ENCODE results near the gene BRD1.

Gene BRD1

GRCh38 chr22:49825944-49826602, 1.6 kb downstream of the BRD1 start:
- Histone ChIP-seq H3K27ac (replicated peaks) (peak overlapping the region; percentile 80), H3K4me3 (replicated peaks; ENCODE audit: insufficient read depth, low read length) (peak overlapping the region; percentile 79), H3K27me3 (ENCODE audit: insufficient read depth, poor library complexity, severe bottlenecking) (no peaks in the 10 kb centered on the region)
- DNase-seq (ENCODE audit: low read depth in 1 of 2, low spot score in 1 of 2) = peak in 1 of 2 experiments; percentile 38
- no peak for TF ChIP-seq CTCF (IDR thresholded peaks at IDR 0.05; ENCODE audit: insufficient read depth, low read length)
- no peak for TF ChIP-seq POLR2AphosphoS5 (IDR thresholded peaks at IDR 0.05; ENCODE audit: low read depth)
- TF ChIP-seq SPI1 (IDR thresholded peaks at IDR 0.05; ENCODE audit: borderline replicate concordance, low read depth) = no peak
- TF ChIP-seq GABPA (IDR thresholded peaks at IDR 0.05; ENCODE audit: low read depth) = no peak
- TF ChIP-seq, protein P1, sequence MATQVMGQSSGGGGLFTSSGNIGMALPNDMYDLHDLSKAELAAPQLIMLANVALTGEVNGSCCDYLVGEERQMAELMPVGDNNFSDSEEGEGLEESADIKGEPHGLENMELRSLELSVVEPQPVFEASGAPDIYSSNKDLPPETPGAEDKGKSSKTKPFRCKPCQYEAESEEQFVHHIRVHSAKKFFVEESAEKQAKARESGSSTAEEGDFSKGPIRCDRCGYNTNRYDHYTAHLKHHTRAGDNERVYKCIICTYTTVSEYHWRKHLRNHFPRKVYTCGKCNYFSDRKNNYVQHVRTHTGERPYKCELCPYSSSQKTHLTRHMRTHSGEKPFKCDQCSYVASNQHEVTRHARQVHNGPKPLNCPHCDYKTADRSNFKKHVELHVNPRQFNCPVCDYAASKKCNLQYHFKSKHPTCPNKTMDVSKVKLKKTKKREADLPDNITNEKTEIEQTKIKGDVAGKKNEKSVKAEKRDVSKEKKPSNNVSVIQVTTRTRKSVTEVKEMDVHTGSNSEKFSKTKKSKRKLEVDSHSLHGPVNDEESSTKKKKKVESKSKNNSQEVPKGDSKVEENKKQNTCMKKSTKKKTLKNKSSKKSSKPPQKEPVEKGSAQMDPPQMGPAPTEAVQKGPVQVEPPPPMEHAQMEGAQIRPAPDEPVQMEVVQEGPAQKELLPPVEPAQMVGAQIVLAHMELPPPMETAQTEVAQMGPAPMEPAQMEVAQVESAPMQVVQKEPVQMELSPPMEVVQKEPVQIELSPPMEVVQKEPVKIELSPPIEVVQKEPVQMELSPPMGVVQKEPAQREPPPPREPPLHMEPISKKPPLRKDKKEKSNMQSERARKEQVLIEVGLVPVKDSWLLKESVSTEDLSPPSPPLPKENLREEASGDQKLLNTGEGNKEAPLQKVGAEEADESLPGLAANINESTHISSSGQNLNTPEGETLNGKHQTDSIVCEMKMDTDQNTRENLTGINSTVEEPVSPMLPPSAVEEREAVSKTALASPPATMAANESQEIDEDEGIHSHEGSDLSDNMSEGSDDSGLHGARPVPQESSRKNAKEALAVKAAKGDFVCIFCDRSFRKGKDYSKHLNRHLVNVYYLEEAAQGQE (IDR thresholded peaks at IDR 0.05; ENCODE audit: insufficient replicate concordance, low read depth) = peak; percentile 23

GRCh38 chr22:49825436-49825835, 2.2 kb downstream of the BRD1 start:
- peak overlapping the region; percentile 80; the same call in 1 of the 2 replicates for H3K27ac ChIP-seq (replicated peaks)
- H3K27me3 ChIP-seq (ENCODE audit: insufficient read depth, poor library complexity, severe bottlenecking) = no peaks in the 10 kb centered on the region
- no peak for DNase-seq (ENCODE audit: low read depth in 1 of 2, low spot score in 1 of 2)
- H3K4me3 ChIP-seq (replicated peaks; ENCODE audit: insufficient read depth, low read length) = peak overlapping the region; percentile 79
- TF ChIP-seq CTCF (IDR thresholded peaks at IDR 0.05; ENCODE audit: insufficient read depth, low read length) = no peak

DNA sequence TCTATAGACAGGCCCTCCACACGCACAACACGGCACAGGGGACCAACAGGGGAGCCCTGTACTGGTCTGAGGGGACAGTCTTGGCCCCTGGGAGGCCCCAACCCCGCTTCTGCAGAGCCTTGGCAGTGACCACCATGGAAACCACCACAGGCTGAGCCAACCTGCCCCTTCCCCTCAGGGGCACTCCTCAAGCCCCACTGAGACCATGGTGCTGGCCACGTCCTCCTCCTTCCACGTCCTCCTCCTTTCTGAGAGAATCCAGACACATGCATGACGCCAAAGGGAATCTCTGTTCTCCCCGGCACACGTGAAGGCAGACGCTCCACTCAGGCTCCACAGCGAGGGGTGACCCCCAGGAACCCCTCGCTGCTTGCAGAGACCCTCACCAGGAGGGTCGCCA, 2.7 kb downstream of the BRD1 start:
- no peak overlapping the region for H3K4me3 ChIP-seq (replicated peaks; ENCODE audit: insufficient read depth, low read length)
- H3K27me3 ChIP-seq (ENCODE audit: insufficient read depth, poor library complexity, severe bottlenecking) = no peaks in the 10 kb centered on the region
- no peak overlapping the region; the same call in 1 of the 2 replicates for H3K27ac ChIP-seq (replicated peaks)
- no peak for DNase-seq (ENCODE audit: low read depth in 1 of 2, low spot score in 1 of 2)
- TF ChIP-seq, protein P1 (IDR thresholded peaks at IDR 0.05; ENCODE audit: insufficient replicate concordance, low read depth) = no peak
- no peak for TF ChIP-seq SPI1 (IDR thresholded peaks at IDR 0.05; ENCODE audit: borderline replicate concordance, low read depth)
- no peak for TF ChIP-seq GABPA (IDR thresholded peaks at IDR 0.05; ENCODE audit: low read depth)
- TF ChIP-seq POLR2AphosphoS5 (IDR thresholded peaks at IDR 0.05; ENCODE audit: low read depth) = no peak
- TF ChIP-seq CTCF (IDR thresholded peaks at IDR 0.05; ENCODE audit: insufficient read depth, low read length) = no peak
